Measurements from ENCODE around the gene MED7. TPM values are rescaled to one million over a fixed set of nuclear protein-coding genes. Genes with fewer than 3 reads are reported as not detected.

The MED7 gene
- total and polyA plus RNA-seq, 2 of the 13 experiments (the other 11 are each of a cell fraction or from before 2014, with no cell fraction given), result 9.2 to 9.4 TPM

- TF ChIP-seq ZNF484 (CRISPR knock-in tag; IDR thresholded peaks at IDR 0.05; ENCODE audit: borderline replicate concordance, low read depth) (no peak), ZFP36L2 (CRISPR knock-in tag; IDR thresholded peaks at IDR 0.05) (no peak), ZBTB21 (CRISPR knock-in tag; IDR thresholded peaks at IDR 0.05) (no peak), ZNF496 (CRISPR knock-in tag; IDR thresholded peaks at IDR 0.05; ENCODE audit: insufficient replicate concordance) (no peak), GTF2F1 (IDR thresholded peaks at IDR 0.05; ENCODE audit: low read length) (no peak), ZSCAN21 (CRISPR knock-in tag; IDR thresholded peaks at IDR 0.05; ENCODE audit: borderline replicate concordance) (no peak), CENPT (CRISPR knock-in tag; IDR thresholded peaks at IDR 0.05; ENCODE audit: low read depth) (no peak), ZNF160 (CRISPR knock-in tag; IDR thresholded peaks at IDR 0.05) (no peak), SNAPC2 (CRISPR knock-in tag; IDR thresholded peaks at IDR 0.05) (no peak), ZNF33B (CRISPR knock-in tag; IDR thresholded peaks at IDR 0.05) (0 out of 2 replicates have a peak, but pooled peaks have one; percentile 69), TRIM24 (CRISPR knock-in tag; IDR thresholded peaks at IDR 0.05) (no peak), ZNF850 (CRISPR knock-in tag; conservative IDR thresholded peaks at IDR 0.05) (no peak), ZGPAT (CRISPR knock-in tag; IDR thresholded peaks at IDR 0.05) (peak; percentile 54; the same call in 1 of the 2 replicates)
- TF ChIP-seq, protein P1, sequence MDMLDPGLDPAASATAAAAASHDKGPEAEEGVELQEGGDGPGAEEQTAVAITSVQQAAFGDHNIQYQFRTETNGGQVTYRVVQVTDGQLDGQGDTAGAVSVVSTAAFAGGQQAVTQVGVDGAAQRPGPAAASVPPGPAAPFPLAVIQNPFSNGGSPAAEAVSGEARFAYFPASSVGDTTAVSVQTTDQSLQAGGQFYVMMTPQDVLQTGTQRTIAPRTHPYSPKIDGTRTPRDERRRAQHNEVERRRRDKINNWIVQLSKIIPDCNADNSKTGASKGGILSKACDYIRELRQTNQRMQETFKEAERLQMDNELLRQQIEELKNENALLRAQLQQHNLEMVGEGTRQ (IDR thresholded peaks at IDR 0.05; ENCODE audit: low read depth, low read length), result no peak
- TF ChIP-seq, protein P1 (CRISPR knock-in tag; IDR thresholded peaks at IDR 0.05; ENCODE audit: borderline replicate concordance), result no peak
- TF ChIP-seq, protein P2, sequence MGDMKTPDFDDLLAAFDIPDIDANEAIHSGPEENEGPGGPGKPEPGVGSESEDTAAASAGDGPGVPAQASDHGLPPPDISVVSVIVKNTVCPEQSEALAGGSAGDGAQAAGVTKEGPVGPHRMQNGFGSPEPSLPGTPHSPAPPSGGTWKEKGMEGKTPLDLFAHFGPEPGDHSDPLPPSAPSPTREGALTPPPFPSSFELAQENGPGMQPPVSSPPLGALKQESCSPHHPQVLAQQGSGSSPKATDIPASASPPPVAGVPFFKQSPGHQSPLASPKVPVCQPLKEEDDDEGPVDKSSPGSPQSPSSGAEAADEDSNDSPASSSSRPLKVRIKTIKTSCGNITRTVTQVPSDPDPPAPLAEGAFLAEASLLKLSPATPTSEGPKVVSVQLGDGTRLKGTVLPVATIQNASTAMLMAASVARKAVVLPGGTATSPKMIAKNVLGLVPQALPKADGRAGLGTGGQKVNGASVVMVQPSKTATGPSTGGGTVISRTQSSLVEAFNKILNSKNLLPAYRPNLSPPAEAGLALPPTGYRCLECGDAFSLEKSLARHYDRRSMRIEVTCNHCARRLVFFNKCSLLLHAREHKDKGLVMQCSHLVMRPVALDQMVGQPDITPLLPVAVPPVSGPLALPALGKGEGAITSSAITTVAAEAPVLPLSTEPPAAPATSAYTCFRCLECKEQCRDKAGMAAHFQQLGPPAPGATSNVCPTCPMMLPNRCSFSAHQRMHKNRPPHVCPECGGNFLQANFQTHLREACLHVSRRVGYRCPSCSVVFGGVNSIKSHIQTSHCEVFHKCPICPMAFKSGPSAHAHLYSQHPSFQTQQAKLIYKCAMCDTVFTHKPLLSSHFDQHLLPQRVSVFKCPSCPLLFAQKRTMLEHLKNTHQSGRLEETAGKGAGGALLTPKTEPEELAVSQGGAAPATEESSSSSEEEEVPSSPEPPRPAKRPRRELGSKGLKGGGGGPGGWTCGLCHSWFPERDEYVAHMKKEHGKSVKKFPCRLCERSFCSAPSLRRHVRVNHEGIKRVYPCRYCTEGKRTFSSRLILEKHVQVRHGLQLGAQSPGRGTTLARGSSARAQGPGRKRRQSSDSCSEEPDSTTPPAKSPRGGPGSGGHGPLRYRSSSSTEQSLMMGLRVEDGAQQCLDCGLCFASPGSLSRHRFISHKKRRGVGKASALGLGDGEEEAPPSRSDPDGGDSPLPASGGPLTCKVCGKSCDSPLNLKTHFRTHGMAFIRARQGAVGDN (CRISPR knock-in tag; IDR thresholded peaks at IDR 0.05), result peak; percentile 86
- TF ChIP-seq, protein P3, sequence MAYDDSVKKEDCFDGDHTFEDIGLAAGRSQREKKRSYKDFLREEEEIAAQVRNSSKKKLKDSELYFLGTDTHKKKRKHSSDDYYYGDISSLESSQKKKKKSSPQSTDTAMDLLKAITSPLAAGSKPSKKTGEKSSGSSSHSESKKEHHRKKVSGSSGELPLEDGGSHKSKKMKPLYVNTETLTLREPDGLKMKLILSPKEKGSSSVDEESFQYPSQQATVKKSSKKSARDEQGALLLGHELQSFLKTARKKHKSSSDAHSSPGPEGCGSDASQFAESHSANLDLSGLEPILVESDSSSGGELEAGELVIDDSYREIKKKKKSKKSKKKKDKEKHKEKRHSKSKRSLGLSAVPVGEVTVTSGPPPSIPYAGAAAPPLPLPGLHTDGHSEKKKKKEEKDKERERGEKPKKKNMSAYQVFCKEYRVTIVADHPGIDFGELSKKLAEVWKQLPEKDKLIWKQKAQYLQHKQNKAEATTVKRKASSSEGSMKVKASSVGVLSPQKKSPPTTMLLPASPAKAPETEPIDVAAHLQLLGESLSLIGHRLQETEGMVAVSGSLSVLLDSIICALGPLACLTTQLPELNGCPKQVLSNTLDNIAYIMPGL (CRISPR knock-in tag; IDR thresholded peaks at IDR 0.05; ENCODE audit: borderline replicate concordance in 1 of 2, low read depth in 1 of 2), result peak in 1 of 2 experiments; percentile 50; a peak in 1 of 4 replicates
- TF ChIP-seq, protein P4, sequence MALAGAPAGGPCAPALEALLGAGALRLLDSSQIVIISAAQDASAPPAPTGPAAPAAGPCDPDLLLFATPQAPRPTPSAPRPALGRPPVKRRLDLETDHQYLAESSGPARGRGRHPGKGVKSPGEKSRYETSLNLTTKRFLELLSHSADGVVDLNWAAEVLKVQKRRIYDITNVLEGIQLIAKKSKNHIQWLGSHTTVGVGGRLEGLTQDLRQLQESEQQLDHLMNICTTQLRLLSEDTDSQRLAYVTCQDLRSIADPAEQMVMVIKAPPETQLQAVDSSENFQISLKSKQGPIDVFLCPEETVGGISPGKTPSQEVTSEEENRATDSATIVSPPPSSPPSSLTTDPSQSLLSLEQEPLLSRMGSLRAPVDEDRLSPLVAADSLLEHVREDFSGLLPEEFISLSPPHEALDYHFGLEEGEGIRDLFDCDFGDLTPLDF (CRISPR knock-in tag; IDR thresholded peaks at IDR 0.05), result no peak
Observed at GRCh38 chr5:157142317-157143126, at the start of gene MED7 (continued).
